ENCODE measurements around the gene ANKRD13B. TPM values are rescaled to one million over a fixed set of nuclear protein-coding genes. Genes with fewer than 3 reads are reported as not detected.

The ANKRD13B gene
- total and polyA plus RNA-seq, 2 of the 13 experiments (the other 11 are each of a cell fraction or from before 2014, with no cell fraction given), result 1.7 to 1.8 TPM

GRCh38 chr17:29566473-29567303 lies 26.2 kb upstream of the ANKRD13B start, which contains the start of gene ABHD15 (continued):
- TF ChIP-seq RNF219 (CRISPR knock-in tag; IDR thresholded peaks at IDR 0.05) (no peak), AGO2 (optimal IDR thresholded peaks at IDR 0.05; ENCODE audit: low read depth, low read length) (peak; percentile 75), E2F2 (CRISPR knock-in tag; IDR thresholded peaks at IDR 0.05; ENCODE audit: borderline replicate concordance) (no peak), CEBPB (IDR thresholded peaks at IDR 0.05; ENCODE audit: borderline replicate concordance, low read depth, low read length) (no peak), PTBP1 (IDR thresholded peaks at IDR 0.05; ENCODE audit: low read depth, low read length, poor library complexity, severe bottlenecking) (no peak), ZNF878 (CRISPR knock-in tag; IDR thresholded peaks at IDR 0.05) (no peak), NFKB2 (CRISPR knock-in tag; IDR thresholded peaks at IDR 0.05; ENCODE audit: borderline replicate concordance) (peak; percentile 75; the same call in 1 of the 2 replicates), GABPB1 (CRISPR knock-in tag; IDR thresholded peaks at IDR 0.05) (peak; percentile 57; the same call in 1 of the 2 replicates), SP5 (CRISPR knock-in tag; IDR thresholded peaks at IDR 0.05; ENCODE audit: borderline replicate concordance, low read depth) (no peak), ZBTB14 (CRISPR knock-in tag; IDR thresholded peaks at IDR 0.05) (peak; percentile 4; the same call in 1 of the 2 replicates), PAX8 (CRISPR knock-in tag; IDR thresholded peaks at IDR 0.05; ENCODE audit: borderline replicate concordance) (no peak), MXD3 (CRISPR knock-in tag; IDR thresholded peaks at IDR 0.05) (peak; percentile 28; the same call in 1 of the 2 replicates), PHF20 (CRISPR knock-in tag; IDR thresholded peaks at IDR 0.05) (no peak; the same call in 1 of the 2 replicates), TCF12 (IDR thresholded peaks at IDR 0.05) (no peak), TCF12 (CRISPR knock-in tag; IDR thresholded peaks at IDR 0.05) (no peak), CBFB (CRISPR knock-in tag; IDR thresholded peaks at IDR 0.05) (no peak), POLR2AphosphoS5 (IDR thresholded peaks at IDR 0.05; ENCODE audit: low read depth, low read length) (0 out of 2 replicates have a peak, but pooled peaks have one; percentile 23), LBX2 (CRISPR knock-in tag; IDR thresholded peaks at IDR 0.05; ENCODE audit: borderline replicate concordance) (no peak), SNAPC2 (CRISPR knock-in tag; IDR thresholded peaks at IDR 0.05) (peak; percentile 24; the same call in 1 of the 2 replicates), ZNF670 (CRISPR knock-in tag; IDR thresholded peaks at IDR 0.05; ENCODE audit: borderline replicate concordance) (no peak), BATF2 (CRISPR knock-in tag; IDR thresholded peaks at IDR 0.05) (peak; percentile 14; the same call in 1 of the 2 replicates), SIX1 (CRISPR knock-in tag; IDR thresholded peaks at IDR 0.05; ENCODE audit: borderline replicate concordance) (no peak)

All from HepG2 (cell line).